ENCODE data around the gene KHK. TPM values are rescaled to one million over a fixed set of nuclear protein-coding genes. Genes with fewer than 3 reads are reported as not detected.

Gene KHK
- total RNA-seq = 10 to 100 TPM in 1 of 7 donors, 1 to 10 TPM in 6; 1.3 to 10.7 (median 8.0) TPM
- polyA plus RNA-seq = 1 to 10 TPM; 2.7 to 3.9 TPM
- long read RNA-seq, donor 1, transcript KHK-202 (8 exons, 2,411 nt) = major isoform, 60 of 79 reads
- long read RNA-seq, donor 1, partial matches to known transcripts = 0 of 79 reads
- long read RNA-seq, donor 1, other reads (novel, unspliced or antisense) = 19 of 79 reads
- long read RNA-seq, donor 2, partial matches to known transcripts = 18 of 22 reads
- long read RNA-seq, donor 2, other reads (novel, unspliced or antisense) = 0 of 22 reads
- long read RNA-seq, donor 3, transcript KHK-202 (8 exons, 2,411 nt) = major isoform, 19 of 24 reads
- long read RNA-seq, donor 3, partial matches to known transcripts = 0 of 24 reads
- long read RNA-seq, donor 3, other reads (novel, unspliced or antisense) = 5 of 24 reads

DNA sequence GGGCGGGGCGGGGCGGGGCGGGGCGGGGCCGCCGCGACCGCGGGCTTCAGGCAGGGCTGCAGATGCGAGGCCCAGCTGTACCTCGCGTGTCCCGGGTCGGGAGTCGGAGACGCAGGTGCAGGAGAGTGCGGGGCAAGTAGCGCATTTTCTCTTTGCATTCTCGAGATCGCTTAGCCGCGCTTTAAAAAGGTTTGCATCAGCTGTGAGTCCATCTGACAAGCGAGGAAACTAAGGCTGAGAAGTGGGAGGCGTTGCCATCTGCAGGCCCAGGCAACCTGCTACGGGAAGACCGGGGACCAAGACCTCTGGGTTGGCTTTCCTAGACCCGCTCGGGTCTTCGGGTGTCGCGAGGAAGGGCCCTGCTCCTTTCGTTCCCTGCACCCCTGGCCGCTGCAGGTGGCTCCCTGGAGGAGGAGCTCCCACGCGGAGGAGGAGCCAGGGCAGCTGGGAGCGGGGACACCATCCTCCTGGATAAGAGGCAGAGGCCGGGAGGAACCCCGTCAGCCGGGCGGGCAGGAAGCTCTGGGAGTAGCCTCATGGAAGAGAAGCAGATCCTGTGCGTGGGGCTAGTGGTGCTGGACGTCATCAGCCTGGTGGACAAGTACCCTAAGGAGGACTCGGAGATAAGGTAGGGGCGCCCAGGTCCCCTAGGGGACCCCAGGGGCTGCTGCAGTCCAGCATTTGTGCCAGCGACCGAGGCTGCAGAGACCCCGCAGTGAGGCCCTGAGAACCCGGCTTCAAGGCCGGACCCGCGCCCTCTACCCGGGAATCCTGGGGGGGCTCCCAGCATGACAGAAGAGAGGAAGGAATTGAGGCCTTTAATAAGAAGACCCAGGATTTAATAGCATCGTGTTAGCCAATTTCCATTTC lies at the start of gene KHK:
KHK (plus strand) TSS at position 49 of the 870 bp plus-strand sequence; CDS start at position 537, 488 bp downstream.
- 11 to 12% (median 11%) methylated on average over 42 to 54 of the region's 54 CpGs for WGBS, 3 donors
- TF ChIP-seq, protein P1, sequence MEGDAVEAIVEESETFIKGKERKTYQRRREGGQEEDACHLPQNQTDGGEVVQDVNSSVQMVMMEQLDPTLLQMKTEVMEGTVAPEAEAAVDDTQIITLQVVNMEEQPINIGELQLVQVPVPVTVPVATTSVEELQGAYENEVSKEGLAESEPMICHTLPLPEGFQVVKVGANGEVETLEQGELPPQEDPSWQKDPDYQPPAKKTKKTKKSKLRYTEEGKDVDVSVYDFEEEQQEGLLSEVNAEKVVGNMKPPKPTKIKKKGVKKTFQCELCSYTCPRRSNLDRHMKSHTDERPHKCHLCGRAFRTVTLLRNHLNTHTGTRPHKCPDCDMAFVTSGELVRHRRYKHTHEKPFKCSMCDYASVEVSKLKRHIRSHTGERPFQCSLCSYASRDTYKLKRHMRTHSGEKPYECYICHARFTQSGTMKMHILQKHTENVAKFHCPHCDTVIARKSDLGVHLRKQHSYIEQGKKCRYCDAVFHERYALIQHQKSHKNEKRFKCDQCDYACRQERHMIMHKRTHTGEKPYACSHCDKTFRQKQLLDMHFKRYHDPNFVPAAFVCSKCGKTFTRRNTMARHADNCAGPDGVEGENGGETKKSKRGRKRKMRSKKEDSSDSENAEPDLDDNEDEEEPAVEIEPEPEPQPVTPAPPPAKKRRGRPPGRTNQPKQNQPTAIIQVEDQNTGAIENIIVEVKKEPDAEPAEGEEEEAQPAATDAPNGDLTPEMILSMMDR (IDR thresholded peaks at IDR 0.05) = no peak
- H3K4me1 ChIP-seq (ENCODE audit: insufficient read depth) = peaks cover 3% of the 10 kb centered on the region

DNA sequence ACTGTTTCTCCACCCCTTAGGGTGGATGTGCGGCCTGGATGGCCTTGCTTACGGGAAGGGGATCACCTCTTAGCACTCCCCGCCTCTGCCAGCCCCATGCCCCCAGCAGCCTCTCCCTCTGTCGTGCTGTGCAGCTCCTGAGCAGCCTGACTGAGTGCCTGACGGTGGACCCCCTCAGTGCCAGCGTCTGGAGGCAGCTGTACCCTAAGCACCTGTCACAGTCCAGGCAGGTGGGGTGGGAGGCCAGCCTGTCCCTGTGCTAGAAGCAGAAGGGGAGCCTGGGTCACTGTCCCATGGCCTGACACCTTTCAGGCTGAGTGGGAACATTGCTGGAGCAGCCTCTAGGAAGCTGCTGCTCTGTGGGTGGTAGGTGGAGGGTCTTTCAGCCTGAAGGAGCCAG lies 48.6 kb upstream of the KHK start:
- no peak for DNase-seq
- intact Hi-C loops (cut with DNase I) = loop anchor here in 2 of 4 donors (10.0 kb wide), 1 partner anchor 47 kb away; the partner anchor contains the start of gene KHK (in 2 of the 2)
- H3K4me3 ChIP-seq = no peak overlapping the region
- 87 to 90% (median 90%) methylated on average over 6 of the region's 6 CpGs for WGBS, 3 donors
- no peak overlapping the region for H3K27ac ChIP-seq
- TF ChIP-seq EP300 (IDR thresholded peaks at IDR 0.05) = no peak
- TF ChIP-seq, protein P1 (IDR thresholded peaks at IDR 0.05) = no peak
- TF ChIP-seq POLR2A (IDR thresholded peaks at IDR 0.05) = no peak
- no peaks in the 10 kb centered on the region for H3K9me3 ChIP-seq
- peaks cover 2% of the 10 kb centered on the region for H3K4me1 ChIP-seq (ENCODE audit: insufficient read depth)
- H3K36me3 ChIP-seq = no peaks in the 10 kb centered on the region
- H3K27me3 ChIP-seq = no peaks in the 10 kb centered on the region

More for the DNA sequence above, at the start of gene KHK:
- intact Hi-C loops (cut with DNase I) = loop anchor here (2.0 to 10.0 kb wide), 5 partner anchors 35 to 124 kb away; partner anchors contain the start of genes AGBL5 (in 2 of the 4), MAPRE3 (in 2 of the 4) and TMEM214 (in 2 of the 4)
- peak; percentile 54 to 73 (median 67) for DNase-seq
- H3K9me3 ChIP-seq = no peaks in the 10 kb centered on the region
- peak within 1 kb of the TSS; percentile 61 for H3K4me3 ChIP-seq
- no peaks in the 10 kb centered on the region for H3K36me3 ChIP-seq
- no peaks in the 10 kb centered on the region for H3K27me3 ChIP-seq
- H3K27ac ChIP-seq = peak within 1 kb of the TSS; percentile 59 to 70

DNA sequence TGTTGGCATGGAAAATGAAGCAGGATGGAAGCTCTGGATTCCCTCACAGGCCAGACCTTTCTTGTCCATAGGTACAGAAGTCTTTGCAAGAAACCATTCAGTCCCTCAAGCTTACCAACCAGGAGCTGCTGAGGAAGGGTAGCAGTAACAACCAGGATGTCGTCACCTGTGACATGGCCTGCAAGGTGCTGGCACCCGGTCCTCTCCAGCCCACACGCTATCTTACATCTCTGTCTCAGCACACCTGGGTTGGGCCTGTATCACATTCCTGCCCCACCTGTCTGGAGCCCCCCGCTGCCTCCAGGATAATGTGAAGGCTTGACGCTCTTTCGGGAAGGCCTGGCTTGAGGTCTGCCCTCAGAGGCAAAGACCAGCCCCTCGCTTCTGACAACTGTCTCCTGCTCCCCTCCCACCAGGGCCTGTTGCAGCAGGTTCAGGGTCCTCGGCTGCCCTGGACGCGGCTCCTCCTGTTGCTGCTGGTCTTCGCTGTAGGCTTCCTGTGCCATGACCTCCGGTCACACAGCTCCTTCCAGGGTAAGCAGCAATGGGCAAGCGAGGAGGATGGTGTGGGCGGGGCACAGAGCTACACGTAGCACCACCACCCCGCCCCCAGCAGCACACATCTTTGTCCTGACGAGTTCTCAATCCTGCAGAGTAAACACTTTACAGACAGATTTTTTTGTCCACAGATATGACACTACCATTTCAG lies 47.8 kb upstream of the KHK start:
- H3K9me3 ChIP-seq = no peaks in the 10 kb centered on the region
- no peak overlapping the region for H3K27ac ChIP-seq
- WGBS, 3 donors = 83 to 85% (median 85%) methylated on average over 17 of the region's 17 CpGs
- H3K4me3 ChIP-seq = no peak overlapping the region
- H3K27me3 ChIP-seq = no peaks in the 10 kb centered on the region
- no peaks in the 10 kb centered on the region for H3K36me3 ChIP-seq
- TF ChIP-seq POLR2A (IDR thresholded peaks at IDR 0.05) (no peak), EP300 (IDR thresholded peaks at IDR 0.05) (no peak)
- TF ChIP-seq, protein P1 (IDR thresholded peaks at IDR 0.05) = no peak
- intact Hi-C loops (cut with DNase I) = loop anchor here in 2 of 4 donors (10.0 kb wide), 1 partner anchor 46 kb away; the partner anchor contains the start of gene KHK (in 2 of the 2)
- H3K4me1 ChIP-seq (ENCODE audit: insufficient read depth) = peaks cover 2% of the 10 kb centered on the region
- DNase-seq = no peak

DNA sequence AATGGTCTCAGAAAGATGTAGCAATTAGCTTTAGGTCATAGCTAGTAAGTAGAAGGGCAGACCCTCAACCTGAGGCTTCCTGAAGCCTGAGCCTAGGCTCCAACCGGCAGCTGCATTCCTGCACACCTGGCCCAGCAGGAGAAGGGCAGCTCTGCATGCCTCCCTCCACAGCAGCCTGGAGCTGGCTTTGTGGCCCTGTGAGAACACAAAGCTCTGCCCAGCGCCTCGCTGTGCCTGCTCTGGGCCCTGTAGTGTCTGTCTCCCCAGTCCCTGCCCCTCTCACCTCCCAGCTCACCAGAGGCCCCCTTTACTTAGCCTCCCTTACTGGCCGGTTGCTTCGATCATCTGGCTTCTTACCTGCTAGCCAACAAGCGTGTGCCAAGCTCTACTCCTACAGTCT lies 47.1 kb upstream of the KHK start:
- TF ChIP-seq EP300 (IDR thresholded peaks at IDR 0.05) (no peak), POLR2A (IDR thresholded peaks at IDR 0.05) (no peak)
- TF ChIP-seq, protein P1 (IDR thresholded peaks at IDR 0.05) = no peak
- Histone ChIP-seq H3K27ac (no peak overlapping the region), H3K27me3 (no peaks in the 10 kb centered on the region), H3K36me3 (no peaks in the 10 kb centered on the region), H3K4me1 (ENCODE audit: insufficient read depth) (no peaks in the 10 kb centered on the region), H3K4me3 (no peak overlapping the region), H3K9me3 (no peaks in the 10 kb centered on the region)
- intact Hi-C loops (cut with DNase I) = loop anchor here in 2 of 4 donors (10.0 kb wide), 1 partner anchor 45 kb away; the partner anchor contains the start of gene KHK (in 2 of the 2)
- WGBS, 3 donors = 81 to 87% (median 82%) methylated on average over 6 of the region's 6 CpGs
- DNase-seq = no peak
